Fibroblast of the aortic adventitia (primary cell): ENCODE data around the gene TBC1D32. TPM values are rescaled to one million over a fixed set of nuclear protein-coding genes. Genes with fewer than 3 reads are reported as not detected.
"Not testable (repeated sequence)": the region's sequence is repeated elsewhere in the genome, so short reads cannot be mapped to it uniquely, and the experiment has no call there.

Experiments used
- DNase-seq: peaks from one replicate; pipeline ENCODE4 v3.0.0-alpha.2; 2010; ENCODE audit warnings: low read depth
- H3K4me3 ChIP-seq: 2 replicates; pipeline ENCODE4 v1.5.1; 2011; ENCODE audit warnings: low read depth, mild to moderate bottlenecking, control low read depth, low read length, moderate library complexity
- total RNA-seq: library from RNA; depleted of rRNA; stranded (reverse); fragments of >200 nt; gene quantifications from 2 replicates; pipeline ENCODE4 v1.2.3, GENCODE V29; 2012; ENCODE audit warnings: low replicate concordance
- TF ChIP-seq, protein P1 (sequence below): IDR thresholded peaks from 2 replicates; pipeline ENCODE4 v1.5.1; 2011; ENCODE audit warnings: mild to moderate bottlenecking, low read length, control low read depth, inconsistent platforms; ENCODE audit not compliant: insufficient read depth

The TBC1D32 gene
- total RNA-seq, 1 donor = 21.2 TPM

DNA sequence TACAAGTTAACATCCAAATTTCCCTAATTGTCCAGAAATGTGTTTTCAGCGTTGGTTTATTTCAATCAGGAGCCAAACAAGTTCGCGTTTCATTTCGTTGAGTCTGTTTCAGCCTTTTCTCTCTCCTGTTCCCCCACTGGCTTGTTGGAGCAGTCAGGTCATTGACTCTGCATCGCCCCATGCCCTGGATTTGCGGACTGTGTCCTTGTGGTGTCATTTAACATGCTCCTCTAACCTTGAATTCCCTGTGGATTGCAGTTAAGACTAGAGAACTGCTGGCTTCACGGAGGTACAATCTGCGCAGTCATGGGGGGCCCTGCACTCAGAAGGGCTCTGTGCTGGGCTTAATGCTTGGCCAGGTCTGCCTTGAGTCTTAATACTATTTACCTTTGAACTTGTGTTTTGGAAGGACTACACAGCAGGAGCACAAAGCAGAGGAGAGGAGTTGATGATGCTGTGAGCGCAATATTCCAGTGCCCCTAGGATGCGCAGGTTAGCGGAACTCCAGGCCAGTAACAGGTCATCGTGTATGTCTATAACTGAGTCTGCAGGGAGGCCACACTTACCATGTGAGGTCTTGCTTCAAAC lies 5.5 kb upstream of the TBC1D32 start:
- H3K4me3 ChIP-seq = no peak overlapping the region
- DNase-seq = no peak
- TF ChIP-seq, protein P1, sequence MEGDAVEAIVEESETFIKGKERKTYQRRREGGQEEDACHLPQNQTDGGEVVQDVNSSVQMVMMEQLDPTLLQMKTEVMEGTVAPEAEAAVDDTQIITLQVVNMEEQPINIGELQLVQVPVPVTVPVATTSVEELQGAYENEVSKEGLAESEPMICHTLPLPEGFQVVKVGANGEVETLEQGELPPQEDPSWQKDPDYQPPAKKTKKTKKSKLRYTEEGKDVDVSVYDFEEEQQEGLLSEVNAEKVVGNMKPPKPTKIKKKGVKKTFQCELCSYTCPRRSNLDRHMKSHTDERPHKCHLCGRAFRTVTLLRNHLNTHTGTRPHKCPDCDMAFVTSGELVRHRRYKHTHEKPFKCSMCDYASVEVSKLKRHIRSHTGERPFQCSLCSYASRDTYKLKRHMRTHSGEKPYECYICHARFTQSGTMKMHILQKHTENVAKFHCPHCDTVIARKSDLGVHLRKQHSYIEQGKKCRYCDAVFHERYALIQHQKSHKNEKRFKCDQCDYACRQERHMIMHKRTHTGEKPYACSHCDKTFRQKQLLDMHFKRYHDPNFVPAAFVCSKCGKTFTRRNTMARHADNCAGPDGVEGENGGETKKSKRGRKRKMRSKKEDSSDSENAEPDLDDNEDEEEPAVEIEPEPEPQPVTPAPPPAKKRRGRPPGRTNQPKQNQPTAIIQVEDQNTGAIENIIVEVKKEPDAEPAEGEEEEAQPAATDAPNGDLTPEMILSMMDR = no peak

DNA sequence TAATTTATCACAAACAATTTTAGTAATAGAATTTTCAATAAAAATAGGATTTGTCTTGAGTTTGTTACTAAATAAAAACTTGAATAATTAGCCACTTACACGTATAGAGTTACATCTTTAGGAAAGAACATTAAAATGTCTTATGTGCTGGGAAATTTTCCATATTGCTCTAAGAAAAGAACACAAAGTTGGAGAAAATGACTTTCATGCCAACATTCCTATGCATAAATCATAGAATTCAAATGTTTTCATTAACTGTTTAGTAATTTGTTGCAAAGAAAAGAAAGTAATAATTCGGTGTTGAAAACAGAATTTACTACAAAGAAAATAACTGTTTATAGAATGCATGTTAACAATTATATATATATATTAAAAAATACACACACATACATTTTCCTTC lies 4.7 kb upstream of the TBC1D32 start:
- no peak overlapping the region for H3K4me3 ChIP-seq
- no peak for DNase-seq
- TF ChIP-seq, protein P1 = no peak

DNA sequence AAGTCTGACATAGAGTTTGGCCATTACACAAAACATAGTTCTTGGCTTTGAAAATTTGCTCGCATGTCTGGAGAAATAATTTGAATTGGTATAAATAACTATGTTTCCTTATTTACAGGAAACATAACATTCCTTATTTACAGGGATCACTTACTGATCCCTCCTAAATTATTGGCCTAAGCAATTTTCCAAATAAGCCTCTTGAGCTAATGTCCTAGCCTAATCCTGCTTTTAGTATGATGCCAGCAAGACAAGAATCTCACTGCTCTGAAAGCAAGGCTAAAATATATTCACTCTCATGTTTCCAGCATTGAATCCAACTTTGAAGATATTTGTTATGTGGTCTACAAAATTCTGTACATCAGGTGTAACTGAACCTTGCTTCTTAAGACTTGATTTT lies 4.1 kb upstream of the TBC1D32 start:
- DNase-seq = no peak
- TF ChIP-seq, protein P1 = no peak
- H3K4me3 ChIP-seq = no peak overlapping the region

DNA sequence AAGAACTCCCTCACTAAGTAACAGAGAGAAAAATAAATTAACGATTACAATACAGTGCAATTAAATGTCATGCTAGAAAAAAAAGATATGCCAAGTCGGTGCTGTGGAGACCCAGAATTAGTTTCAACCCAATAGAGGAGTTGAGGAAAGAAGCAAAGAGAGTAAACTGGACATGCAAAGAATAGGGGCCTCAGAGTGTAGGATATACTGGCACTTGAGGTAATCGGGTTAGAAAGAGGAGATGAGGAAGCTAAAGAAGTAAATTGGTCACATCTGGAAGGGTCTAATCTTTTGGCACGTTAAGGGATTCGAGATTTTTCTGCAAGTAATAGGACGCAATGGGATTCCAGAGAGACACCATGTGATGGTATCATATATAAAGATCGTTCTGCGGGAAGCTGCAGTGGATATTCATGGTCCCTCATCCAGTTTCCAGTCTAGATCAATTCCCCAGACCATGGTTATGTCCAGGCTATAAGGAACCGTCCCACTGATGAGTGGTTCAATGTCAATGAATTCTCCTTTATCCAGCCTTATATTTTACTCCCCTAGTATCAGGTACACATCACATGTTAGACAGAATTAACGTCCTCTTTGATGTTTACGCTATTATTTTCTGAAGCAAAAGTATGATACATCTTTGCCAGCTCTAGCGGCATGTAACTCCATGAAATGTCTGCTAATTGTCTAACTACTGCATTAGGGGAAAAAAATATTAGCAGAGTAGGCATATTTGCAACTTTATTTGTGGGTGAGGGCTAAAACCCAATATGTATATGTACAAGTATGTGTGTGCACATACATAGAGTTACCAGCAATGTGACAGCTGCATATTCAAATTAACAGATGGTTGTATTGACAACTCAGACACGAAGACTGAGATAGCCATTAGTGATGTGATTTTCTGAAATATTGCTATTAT lies 1.1 kb upstream of the TBC1D32 start:
- TF ChIP-seq, protein P1 = no peak
- DNase-seq = peak; percentile 53
- peak overlapping the region; percentile 82 for H3K4me3 ChIP-seq

DNA sequence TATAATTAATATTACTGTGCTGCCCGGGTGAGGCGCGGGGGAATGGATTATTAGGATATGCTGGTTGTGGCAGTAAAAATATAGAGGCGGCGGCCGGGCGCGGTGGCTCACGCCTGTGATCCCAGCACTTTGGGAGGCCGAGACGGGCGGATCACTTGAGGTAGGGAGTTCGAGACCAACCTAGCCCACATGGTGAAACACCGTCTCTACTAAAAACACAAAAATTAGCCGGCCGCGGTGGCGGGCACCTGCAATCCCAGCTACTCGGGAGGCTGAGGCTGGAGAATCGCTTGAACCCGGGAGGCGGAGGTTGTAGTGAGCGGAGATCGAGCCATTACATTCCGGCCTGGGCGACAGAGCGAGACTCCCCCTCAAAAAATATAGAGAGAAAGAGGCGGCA lies 586 bp downstream of the TBC1D32 start:
- not testable (repeated sequence) for DNase-seq
- H3K4me3 ChIP-seq = peak overlapping the region; percentile 82

DNA sequence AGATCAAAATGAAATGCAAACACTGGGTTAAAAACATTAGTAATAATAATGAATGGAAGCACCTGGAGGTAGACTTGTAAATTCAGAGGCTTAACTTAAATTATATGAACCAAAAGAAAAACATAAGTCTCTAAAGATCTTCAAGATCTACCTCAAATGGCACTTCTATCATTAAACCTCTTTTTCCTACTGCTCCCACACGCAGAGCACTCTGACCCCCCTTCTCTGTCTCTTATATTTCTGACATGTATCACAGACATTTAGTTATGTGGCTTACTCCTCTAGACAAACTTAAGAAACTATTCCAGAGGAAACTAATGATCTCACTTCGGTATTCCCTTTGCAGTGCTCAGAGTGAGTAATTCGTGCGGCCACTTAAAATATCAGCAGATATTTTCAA lies 1.1 kb downstream of the TBC1D32 start:
- TF ChIP-seq, protein P1 = no peak
- no peak overlapping the region for H3K4me3 ChIP-seq
- DNase-seq = no peak

DNA sequence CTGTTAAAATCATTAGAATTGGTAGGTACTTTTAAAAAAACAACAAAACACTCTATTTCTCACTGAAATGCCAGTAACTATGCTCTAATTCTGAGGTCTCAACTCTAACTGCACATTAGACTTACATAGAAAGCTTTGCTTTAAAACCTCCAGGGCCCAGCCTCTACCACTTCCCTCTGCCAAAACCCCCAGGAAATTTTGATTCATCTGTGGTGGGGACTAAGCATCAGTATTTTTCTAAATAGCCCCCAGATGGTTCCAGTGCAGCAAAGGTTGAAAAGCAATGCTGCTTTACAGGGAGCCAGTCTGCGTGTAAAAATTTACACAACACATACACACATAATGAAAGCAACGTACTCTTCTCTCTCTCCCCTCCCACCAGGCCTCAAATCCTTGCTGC lies 3.8 kb downstream of the TBC1D32 start:
- TF ChIP-seq, protein P1 = no peak
- no peak for DNase-seq
- no peak overlapping the region for H3K4me3 ChIP-seq
